ENCODE data around the gene ATP10A.

ATP10A gene

GRCh38 chr15:25866251-25866650, 3.1 kb upstream of the ATP10A start:
- Histone ChIP-seq H3K23ac (ENCODE audit: low read length) (no peak overlapping the region), H3K79me2 (ENCODE audit: control insufficient read depth, insufficient read depth, low read length, poor library complexity) (no peaks in the 10 kb centered on the region), H3K9ac (ENCODE audit: low read length) (no peak overlapping the region), H3K18ac (ENCODE audit: low read length) (no peak overlapping the region), H3K27ac (ENCODE audit: low read depth, low read length) (no peak overlapping the region), H2AFZ (ENCODE audit: insufficient read depth, low read length, poor library complexity) (no peak overlapping the region), H3K4ac (ENCODE audit: low read depth, low read length) (no peak overlapping the region), H2BK120ac (ENCODE audit: insufficient read depth, low read length, poor library complexity) (no peak overlapping the region), H2AK5ac (ENCODE audit: low read length) (no peak overlapping the region), H4K91ac (ENCODE audit: low read depth, low read length) (no peak overlapping the region), H3K27me3 (ENCODE audit: insufficient read depth, low read length) (peaks cover 29% of the 10 kb centered on the region), H3K36me3 (ENCODE audit: control insufficient read depth in 1 of 2, insufficient read depth in 2 of 2, low read length in 2 of 2) (no peaks in the 10 kb centered on the region), H3K79me1 (ENCODE audit: low read length) (no peaks in the 10 kb centered on the region), H3K14ac (ENCODE audit: low read length) (no peak overlapping the region), H4K8ac (ENCODE audit: low read depth, low read length) (no peak overlapping the region), H4K12ac (ENCODE audit: low read depth, low read length) (no peak overlapping the region), H2BK5ac (ENCODE audit: low read depth, low read length, poor library complexity) (no peak overlapping the region), H3K4me3 (ENCODE audit: low read depth, low read length) (peak overlapping the region; percentile 34), H2BK12ac (ENCODE audit: low read length) (no peak overlapping the region), H3K4me1 (ENCODE audit: control insufficient read depth in 1 of 2, insufficient read depth in 2 of 2, low read length in 2 of 2) (peaks cover 0 to 9% of the 10 kb centered on the region in 2 experiments), H3K9me3 (ENCODE audit: insufficient read depth, low read depth, low read length) (peaks cover 3% of the 10 kb centered on the region), H3K4me2 (ENCODE audit: low read length) (no peak overlapping the region)
- DNase-seq = no peak
- WGBS (ENCODE audit: extremely low coverage, insufficient coverage, insufficient read length) = no CpG with 5 or more reads among the region's 8 CpGs

- H3K4me1 ChIP-seq (ENCODE audit: control insufficient read depth in 1 of 2, insufficient read depth in 2 of 2, low read length in 2 of 2) = peaks cover 0 to 9% of the 10 kb centered on the region in 2 experiments
- H2AK5ac ChIP-seq (ENCODE audit: low read length) = no peak overlapping the region
- no peak overlapping the region for H4K12ac ChIP-seq (ENCODE audit: low read depth, low read length)
- H3K4ac ChIP-seq (ENCODE audit: low read depth, low read length) = no peak overlapping the region
- no peak overlapping the region for H3K18ac ChIP-seq (ENCODE audit: low read length)
- H3K4me3 ChIP-seq (ENCODE audit: low read depth, low read length) = no peak overlapping the region
- DNase-seq = peak; percentile 14 to 59
- H3K27me3 ChIP-seq (ENCODE audit: insufficient read depth, low read length) = peaks cover 33% of the 10 kb centered on the region
- H3K9me3 ChIP-seq (ENCODE audit: insufficient read depth, low read depth, low read length) = peaks cover 3% of the 10 kb centered on the region
- no peak overlapping the region for H2BK12ac ChIP-seq (ENCODE audit: low read length)
- H3K79me1 ChIP-seq (ENCODE audit: low read length) = no peaks in the 10 kb centered on the region
- H3K27ac ChIP-seq (ENCODE audit: low read depth, low read length) = no peak overlapping the region
- H3K9ac ChIP-seq (ENCODE audit: low read length) = no peak overlapping the region
- no peaks in the 10 kb centered on the region for H3K79me2 ChIP-seq (ENCODE audit: control insufficient read depth, insufficient read depth, low read length, poor library complexity)
- H2BK5ac ChIP-seq (ENCODE audit: low read depth, low read length, poor library complexity) = no peak overlapping the region
- WGBS (ENCODE audit: extremely low coverage, insufficient coverage, insufficient read length) = no CpG with 5 or more reads among the region's 3 CpGs
- H3K23ac ChIP-seq (ENCODE audit: low read length) = no peak overlapping the region
- H2BK120ac ChIP-seq (ENCODE audit: insufficient read depth, low read length, poor library complexity) = no peak overlapping the region
- H4K91ac ChIP-seq (ENCODE audit: low read depth, low read length) = no peak overlapping the region
- H4K8ac ChIP-seq (ENCODE audit: low read depth, low read length) = no peak overlapping the region
- no peak overlapping the region for H2AFZ ChIP-seq (ENCODE audit: insufficient read depth, low read length, poor library complexity)
- H3K14ac ChIP-seq (ENCODE audit: low read length) = no peak overlapping the region
- H3K4me2 ChIP-seq (ENCODE audit: low read length) = no peak overlapping the region
- H3K36me3 ChIP-seq (ENCODE audit: control insufficient read depth in 1 of 2, insufficient read depth in 2 of 2, low read length in 2 of 2) = no peaks in the 10 kb centered on the region
Measured at GRCh38 chr15:25864966-25865365, 1.8 kb upstream of the ATP10A start.

- Histone ChIP-seq H2BK120ac (ENCODE audit: insufficient read depth, low read length, poor library complexity) (no peak overlapping the region), H3K9ac (ENCODE audit: low read length) (no peak overlapping the region), H3K23ac (ENCODE audit: low read length) (no peak overlapping the region), H3K4me1 (ENCODE audit: control insufficient read depth in 1 of 2, insufficient read depth in 2 of 2, low read length in 2 of 2) (peaks cover 0 to 9% of the 10 kb centered on the region in 2 experiments), H3K79me1 (ENCODE audit: low read length) (no peaks in the 10 kb centered on the region), H2AK5ac (ENCODE audit: low read length) (no peak overlapping the region), H3K4ac (ENCODE audit: low read depth, low read length) (no peak overlapping the region), H4K12ac (ENCODE audit: low read depth, low read length) (no peak overlapping the region), H3K36me3 (ENCODE audit: control insufficient read depth in 1 of 2, insufficient read depth in 2 of 2, low read length in 2 of 2) (no peaks in the 10 kb centered on the region), H4K8ac (ENCODE audit: low read depth, low read length) (no peak overlapping the region), H3K27me3 (ENCODE audit: insufficient read depth, low read length) (peaks cover 33% of the 10 kb centered on the region), H3K4me3 (ENCODE audit: low read depth, low read length) (no peak overlapping the region), H2BK5ac (ENCODE audit: low read depth, low read length, poor library complexity) (no peak overlapping the region), H3K18ac (ENCODE audit: low read length) (no peak overlapping the region), H3K4me2 (ENCODE audit: low read length) (no peak overlapping the region), H3K14ac (ENCODE audit: low read length) (no peak overlapping the region), H4K91ac (ENCODE audit: low read depth, low read length) (no peak overlapping the region), H3K27ac (ENCODE audit: low read depth, low read length) (no peak overlapping the region), H3K79me2 (ENCODE audit: control insufficient read depth, insufficient read depth, low read length, poor library complexity) (no peaks in the 10 kb centered on the region), H3K9me3 (ENCODE audit: insufficient read depth, low read depth, low read length) (peaks cover 3% of the 10 kb centered on the region), H2AFZ (ENCODE audit: insufficient read depth, low read length, poor library complexity) (no peak overlapping the region), H2BK12ac (ENCODE audit: low read length) (no peak overlapping the region)
- no peak for DNase-seq
- WGBS (ENCODE audit: extremely low coverage, insufficient coverage, insufficient read length) = no CpG with 5 or more reads among the region's 21 CpGs
Measured at GRCh38 chr15:25863968-25864580, 947 bp upstream of the ATP10A start.

- Histone ChIP-seq H2BK12ac (ENCODE audit: low read length) (no peak overlapping the region), H2AK5ac (ENCODE audit: low read length) (no peak overlapping the region)
- WGBS (ENCODE audit: extremely low coverage, insufficient coverage, insufficient read length) = no CpG with 5 or more reads among the region's 69 CpGs
Measured at GRCh38 chr15:25862472-25863110, 536 bp downstream of the ATP10A start.

More at GRCh38 chr15:25862472-25863110, 536 bp downstream of the ATP10A start:
- Histone ChIP-seq H2BK120ac (ENCODE audit: insufficient read depth, low read length, poor library complexity) (no peak overlapping the region), H3K79me2 (ENCODE audit: control insufficient read depth, insufficient read depth, low read length, poor library complexity) (no peaks in the 10 kb centered on the region), H3K27ac (ENCODE audit: low read depth, low read length) (no peak overlapping the region), H4K91ac (ENCODE audit: low read depth, low read length) (no peak overlapping the region), H4K8ac (ENCODE audit: low read depth, low read length) (no peak overlapping the region), H3K9me3 (ENCODE audit: insufficient read depth, low read depth, low read length) (peaks cover 3% of the 10 kb centered on the region), H3K23ac (ENCODE audit: low read length) (no peak overlapping the region), H3K27me3 (ENCODE audit: insufficient read depth, low read length) (peaks cover 33% of the 10 kb centered on the region), H2BK5ac (ENCODE audit: low read depth, low read length, poor library complexity) (no peak overlapping the region), H3K36me3 (ENCODE audit: control insufficient read depth in 1 of 2, insufficient read depth in 2 of 2, low read length in 2 of 2) (no peaks in the 10 kb centered on the region), H2AFZ (ENCODE audit: insufficient read depth, low read length, poor library complexity) (no peak overlapping the region), H3K18ac (ENCODE audit: low read length) (no peak overlapping the region), H3K14ac (ENCODE audit: low read length) (no peak overlapping the region), H3K4ac (ENCODE audit: low read depth, low read length) (no peak overlapping the region), H3K79me1 (ENCODE audit: low read length) (no peaks in the 10 kb centered on the region), H3K4me1 (ENCODE audit: control insufficient read depth in 1 of 2, insufficient read depth in 2 of 2, low read length in 2 of 2) (peaks cover 0 to 9% of the 10 kb centered on the region in 2 experiments), H3K4me2 (ENCODE audit: low read length) (peak overlapping the region; percentile 79), H3K4me3 (ENCODE audit: low read depth, low read length) (peak overlapping the region; percentile 63), H4K12ac (ENCODE audit: low read depth, low read length) (no peak overlapping the region), H3K9ac (ENCODE audit: low read length) (no peak overlapping the region)
- peak in 1 of 2 donors; percentile 47 for DNase-seq
